ENCODE measurements around the gene RAB39A.

Gene RAB39A

DNA sequence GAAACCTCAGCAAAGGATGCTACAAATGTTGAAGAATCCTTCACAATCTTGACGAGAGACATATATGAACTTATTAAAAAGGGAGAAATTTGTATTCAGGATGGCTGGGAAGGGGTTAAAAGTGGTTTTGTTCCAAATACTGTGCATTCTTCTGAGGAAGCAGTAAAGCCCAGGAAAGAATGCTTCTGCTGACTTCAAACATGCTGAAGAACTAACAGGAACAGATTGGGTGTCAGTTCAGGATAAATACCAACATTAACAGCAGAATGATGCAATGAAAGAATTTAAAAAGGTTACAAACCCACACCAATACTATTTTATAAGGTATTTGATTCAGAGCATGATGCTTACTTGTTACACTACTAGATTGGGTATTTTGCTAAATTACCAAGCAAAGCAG is 33.9 kb downstream of the RAB39A start:
- no peak for FAIRE-seq

- no peak for FAIRE-seq
Measured at GRCh38 chr11:107963091-107963490, 34.8 kb downstream of the RAB39A start.

- no peak for FAIRE-seq
Measured at GRCh38 chr11:107969219-107969618, 41.0 kb downstream of the RAB39A start.

DNA sequence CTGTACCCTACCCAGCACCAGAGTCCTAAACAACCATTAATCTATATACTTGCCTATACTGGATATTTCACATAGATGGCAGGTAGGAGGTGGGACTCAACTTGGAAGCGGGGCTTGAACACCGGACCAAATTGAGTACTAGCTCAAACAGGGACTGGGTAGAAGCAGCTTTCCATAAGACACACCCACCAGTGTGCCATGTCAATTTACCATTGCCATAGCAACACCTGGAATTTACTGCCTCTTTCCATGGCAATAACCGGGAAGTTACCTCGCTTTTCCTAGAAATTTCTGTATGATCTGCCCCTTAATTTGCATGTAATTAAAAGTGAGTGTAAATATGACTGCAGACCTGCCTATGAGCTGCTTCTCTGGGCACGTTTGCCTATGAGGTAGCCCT is 41.8 kb downstream of the RAB39A start:
- FAIRE-seq, result no peak

GRCh38 chr11:107973641-107974040 is 45.4 kb downstream of the RAB39A start:
- no peak for FAIRE-seq

DNA sequence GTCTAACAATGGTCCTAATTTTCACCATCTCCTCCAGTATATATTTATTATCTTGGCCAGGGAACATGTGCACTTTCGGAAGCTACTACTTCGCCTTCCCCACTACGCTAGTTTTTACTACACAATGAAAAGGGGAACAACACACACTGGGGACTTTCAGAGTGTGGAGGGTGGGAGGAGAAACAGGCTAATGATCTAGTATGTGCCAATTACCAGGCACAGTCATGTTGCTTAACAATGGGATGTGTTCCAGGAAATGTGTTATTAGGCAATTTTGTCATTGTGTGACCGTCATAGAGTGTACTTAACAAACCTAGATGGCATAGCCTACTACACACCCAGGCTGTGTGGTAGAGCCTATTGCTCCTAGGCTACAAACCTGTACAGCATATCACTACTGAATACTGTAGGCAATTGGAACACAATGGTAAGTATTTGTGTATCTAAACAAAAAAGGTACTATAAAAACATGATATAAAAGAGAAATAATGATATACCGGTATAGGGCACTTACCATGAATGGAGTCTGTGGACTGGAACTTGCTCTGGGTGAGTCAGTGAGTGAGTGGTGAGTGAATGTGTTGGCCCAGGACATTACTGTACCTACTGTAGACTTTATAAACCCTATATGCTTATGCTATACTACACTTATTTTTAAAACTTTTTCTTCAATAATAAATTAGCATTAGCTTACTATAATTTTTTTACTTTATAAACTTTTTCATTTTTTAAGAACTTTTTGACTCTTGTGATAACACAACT is 60.3 kb downstream of the RAB39A start:
- FAIRE-seq, result no peak

DNA sequence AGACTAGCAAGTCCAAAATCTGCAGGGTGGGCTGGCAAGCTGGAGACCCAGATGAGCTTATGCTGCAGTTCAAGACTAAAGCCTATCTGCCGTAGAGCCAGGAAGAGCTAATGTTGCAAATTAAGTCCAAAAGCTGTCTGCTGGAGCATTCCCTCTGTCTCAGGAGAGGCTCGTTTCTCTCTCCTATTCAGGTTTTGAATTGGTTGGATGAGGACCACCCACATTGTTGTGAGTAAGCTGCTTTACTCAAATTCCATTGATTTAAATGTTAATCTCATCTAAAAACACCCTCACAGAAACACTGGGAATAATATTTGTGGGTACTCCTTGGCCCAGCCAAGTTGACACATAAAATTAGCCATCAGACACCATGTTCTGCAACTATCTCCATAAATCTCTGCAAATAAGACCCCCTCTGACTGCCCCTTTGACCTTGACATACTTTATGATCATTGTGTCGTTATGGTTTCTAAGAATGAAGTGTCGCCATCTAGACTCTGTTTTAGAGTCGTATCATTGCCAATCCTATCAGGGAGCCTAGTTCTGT is 63.7 kb downstream of the RAB39A start:
- no peak for FAIRE-seq

DNA sequence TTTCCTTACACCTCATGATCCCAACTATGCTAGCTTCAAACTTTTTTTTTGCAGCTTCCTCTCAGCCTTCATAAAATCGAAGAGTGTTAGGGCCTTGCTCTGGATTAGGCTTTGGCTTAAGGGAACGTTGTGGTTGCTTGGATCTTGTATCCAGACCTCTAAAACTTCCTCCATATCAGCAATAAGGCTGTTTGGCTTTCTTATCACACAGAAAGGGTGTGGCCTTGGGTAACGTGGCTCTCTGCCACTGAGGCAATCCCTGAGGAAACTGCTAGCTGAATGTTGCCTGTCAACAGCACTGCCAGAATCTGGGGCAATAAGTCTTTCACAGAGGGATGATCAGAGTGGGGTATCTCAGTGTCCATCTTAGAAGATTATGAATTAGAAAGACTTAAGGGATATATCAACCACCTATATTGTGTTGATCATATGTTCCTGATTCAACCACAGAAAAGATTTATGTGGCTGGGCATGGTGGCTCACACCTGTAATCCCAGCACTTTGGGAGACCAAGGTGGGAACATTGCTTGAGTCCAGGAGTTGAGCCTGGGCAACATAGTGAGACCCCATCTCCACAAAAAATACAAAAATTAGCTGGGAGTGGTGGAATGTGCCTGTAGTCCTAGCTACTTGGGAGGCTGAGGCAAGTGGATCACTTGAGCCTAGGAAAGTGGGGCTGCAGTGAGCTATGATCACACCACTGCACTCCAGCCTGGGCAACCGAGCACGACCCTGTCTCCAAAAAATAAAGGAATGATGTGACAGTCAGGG is 67.9 kb downstream of the RAB39A start:
- FAIRE-seq, result no peak

GRCh38 chr11:107998761-107999160 is 70.5 kb downstream of the RAB39A start:
- FAIRE-seq, result no peak

DNA sequence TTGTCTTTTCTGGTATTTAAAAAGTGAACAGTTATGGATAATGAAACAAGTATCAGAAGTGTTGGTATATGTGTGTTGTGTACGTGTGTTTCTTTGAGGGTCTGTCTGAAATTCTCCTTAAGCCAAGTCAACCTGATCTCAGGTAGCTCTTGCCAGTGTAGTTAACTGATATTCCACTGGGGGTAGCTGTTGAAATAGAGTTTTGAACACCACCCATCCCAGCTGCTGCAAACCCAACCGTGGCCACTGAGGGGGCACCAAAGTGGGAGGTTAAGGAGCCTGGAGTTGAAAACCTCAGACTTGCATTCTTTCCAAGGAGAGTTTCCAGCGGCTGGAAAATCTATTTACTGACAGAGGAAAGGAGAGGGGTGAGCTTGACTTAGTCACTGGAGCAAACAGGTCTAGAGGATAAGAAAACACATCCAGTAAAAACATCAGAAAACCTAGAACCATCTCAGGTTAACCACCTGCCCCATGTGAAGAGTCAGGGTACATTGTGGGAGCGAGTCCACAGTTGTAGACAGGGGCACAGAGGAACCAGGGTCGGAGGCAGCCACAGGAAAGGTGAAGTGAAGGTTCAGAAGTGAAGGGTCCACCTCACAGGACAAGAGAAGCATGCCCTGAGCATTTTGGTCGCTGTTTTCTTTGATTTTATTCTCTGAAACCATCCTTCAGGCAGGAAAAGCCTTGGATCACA is 71.7 kb downstream of the RAB39A start:
- FAIRE-seq, result no peak

DNA sequence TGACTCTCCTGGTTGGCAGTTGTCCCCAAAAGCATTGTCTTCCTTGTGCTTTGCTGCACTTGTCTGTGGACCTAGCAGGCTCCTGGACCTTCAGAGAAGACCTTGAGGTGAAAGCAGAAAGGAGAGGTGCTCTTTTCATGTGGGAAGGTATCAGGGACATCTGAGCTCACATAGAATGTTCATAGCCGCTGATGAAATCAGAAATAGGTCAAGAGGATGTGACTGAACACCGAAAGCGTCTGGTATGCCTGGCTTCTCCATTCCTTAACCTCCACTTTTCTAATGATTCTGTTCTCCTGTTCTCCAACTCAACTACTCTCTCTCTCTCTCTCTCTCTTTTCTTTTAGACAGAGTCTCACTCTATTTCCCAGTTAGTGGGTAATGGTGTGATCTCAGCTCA is 74.2 kb downstream of the RAB39A start:
- no peak for FAIRE-seq

DNA sequence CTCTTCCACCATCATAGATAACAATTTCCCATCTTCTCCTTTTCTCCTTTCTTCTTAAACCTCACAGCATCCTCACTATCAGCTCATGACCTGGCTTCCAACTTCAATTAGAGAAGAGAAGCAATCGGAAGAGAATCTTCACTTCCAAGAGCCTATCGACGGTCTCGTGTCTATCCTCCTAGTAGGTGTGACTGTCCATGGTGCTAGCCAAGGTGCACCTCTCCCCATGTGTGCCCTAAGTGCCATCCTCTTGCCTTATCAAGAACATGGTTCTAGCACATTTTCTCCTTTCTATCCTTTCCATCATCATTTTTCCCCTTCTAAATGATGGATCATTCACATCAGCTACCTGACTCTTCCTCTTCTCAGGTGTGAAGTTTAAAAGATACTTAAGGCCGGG is 75.4 kb downstream of the RAB39A start:
- no peak for FAIRE-seq

GRCh38 chr11:108007819-108008218 is 79.6 kb downstream of the RAB39A start:
- no peak for FAIRE-seq

DNA sequence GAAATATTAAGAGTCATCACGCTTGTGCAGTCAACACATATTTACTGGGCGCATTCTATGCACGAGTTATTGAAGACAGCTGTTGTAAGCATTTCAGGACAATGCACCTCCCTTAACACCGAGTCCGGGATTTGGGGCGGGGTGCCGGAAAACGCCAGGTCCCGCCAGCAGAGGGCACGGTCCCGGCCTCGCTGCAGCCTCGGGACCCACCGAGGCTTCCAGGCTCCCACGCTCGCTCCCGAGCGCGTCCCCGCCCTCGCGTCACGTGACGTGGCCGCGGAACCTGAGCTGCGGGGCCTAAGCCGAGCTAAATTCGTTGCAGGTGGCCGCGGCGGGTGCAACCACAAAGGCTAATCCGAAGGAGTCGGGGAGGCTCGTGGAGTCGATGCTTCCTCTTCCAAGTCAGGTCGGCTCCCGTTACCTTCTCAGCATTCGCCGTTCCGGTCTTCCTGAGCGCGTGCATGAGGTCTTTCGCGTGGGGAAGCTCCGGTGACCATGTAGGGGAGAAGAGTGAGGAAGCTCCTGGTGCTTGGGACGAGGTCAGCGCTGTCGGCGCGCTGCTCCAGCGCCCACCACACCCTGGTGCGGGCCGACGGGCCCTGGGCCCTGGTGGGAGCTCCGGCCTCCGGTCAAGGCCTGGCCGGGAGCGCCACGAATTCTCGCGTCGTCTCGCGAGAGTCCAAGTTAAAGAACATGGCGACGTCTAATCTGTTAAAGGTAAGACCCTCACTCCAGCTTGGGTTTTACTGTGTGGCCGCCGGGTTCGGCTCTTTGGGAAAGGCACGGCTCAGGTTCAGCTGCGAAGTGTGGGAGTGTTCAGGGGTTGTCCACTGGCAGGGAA is 80.6 kb downstream of the RAB39A start, which contains the start of gene CUL5:
Gene CUL5 (plus strand): TSS at position 243 of the 841 bp plus-strand sequence. CDS start 451 bp downstream, at position 694.
- FAIRE-seq, result no peak

DNA sequence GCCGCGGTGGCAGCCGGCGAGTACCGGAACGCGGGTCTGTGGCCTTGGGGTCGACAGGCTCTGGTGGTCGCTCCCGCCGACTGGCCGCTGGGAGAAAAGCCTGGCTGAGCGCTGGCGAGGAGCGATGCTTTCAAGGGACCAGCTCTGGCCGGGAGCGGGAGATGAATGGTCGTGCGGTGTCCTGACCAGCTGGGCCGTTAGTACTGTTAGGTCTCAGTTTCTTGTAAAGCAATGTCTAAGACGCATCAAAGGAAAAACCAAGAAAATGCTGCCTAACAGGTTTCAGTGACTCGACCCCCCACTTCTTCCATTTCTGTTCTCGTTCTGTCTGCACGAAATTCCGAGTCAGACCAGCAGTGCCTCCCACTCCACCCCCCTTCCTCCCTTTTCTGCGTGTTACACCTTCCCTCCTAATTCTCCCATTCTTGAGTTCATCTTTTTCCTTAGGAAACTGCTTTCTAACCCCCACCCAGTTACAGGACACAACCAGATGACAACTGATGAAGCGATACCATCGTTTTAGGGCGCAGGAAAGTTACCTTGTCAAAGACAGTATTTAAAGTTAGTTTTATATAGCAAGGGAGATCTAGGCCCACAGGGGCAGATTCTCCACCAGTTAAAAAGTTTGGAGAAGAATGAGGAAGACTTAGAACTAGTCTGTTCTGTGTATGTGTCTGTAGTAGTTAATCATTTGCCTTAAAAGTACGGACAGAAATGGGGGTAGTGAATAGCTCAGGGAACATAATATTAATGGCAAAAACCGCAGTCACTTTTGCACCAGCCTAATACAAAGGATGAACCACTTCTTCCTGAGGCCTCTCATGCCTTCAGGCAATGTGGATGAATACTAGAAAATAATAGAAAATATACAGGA is 81.5 kb downstream of the RAB39A start:
- FAIRE-seq, result no peak

DNA sequence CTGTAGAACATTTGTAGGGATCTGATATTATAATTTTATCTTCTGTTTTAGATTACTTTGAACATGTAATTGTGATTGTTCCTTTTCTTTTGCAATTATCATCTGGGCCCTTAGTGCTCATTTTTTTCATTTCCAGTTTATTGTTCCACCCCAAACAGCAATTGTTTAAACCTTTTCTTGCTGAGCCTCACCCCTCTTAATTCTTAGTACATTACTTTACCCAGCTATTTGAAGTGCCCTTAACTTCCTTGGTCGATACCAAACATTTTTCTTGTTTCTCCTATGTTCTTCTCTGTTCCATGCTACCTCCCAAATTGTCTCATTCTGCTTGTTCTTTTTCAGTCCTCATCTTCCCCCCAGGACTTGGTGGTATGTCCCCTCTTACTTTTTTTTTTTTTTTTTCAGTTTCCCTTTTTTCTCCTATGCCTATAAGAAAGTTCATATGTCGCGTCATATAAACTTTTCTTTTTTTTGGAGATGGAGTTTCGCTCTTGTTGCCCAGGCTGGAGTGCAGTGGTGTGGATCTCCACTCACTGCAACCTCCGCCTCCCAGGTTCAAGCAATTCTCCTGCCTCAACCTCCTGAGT is 84.0 kb downstream of the RAB39A start:
- no peak for FAIRE-seq

Data from colon (tissue), 2 donors.